ENCODE data around the gene USP24. TPM values are rescaled to one million over a fixed set of nuclear protein-coding genes. Genes with fewer than 3 reads are reported as not detected.

USP24 gene
- total RNA-seq, 1 experiment from 2014 or later, result 40.9 TPM

- no peak for TF ChIP-seq ZNF532 (CRISPR knock-in tag; IDR thresholded peaks at IDR 0.05; ENCODE audit: borderline replicate concordance)
- TF ChIP-seq ZNF423 (CRISPR knock-in tag; IDR thresholded peaks at IDR 0.05), result no peak
- no peak for TF ChIP-seq SMAD3 (CRISPR knock-in tag; IDR thresholded peaks at IDR 0.05; ENCODE audit: borderline replicate concordance)
- TF ChIP-seq ATF6 (CRISPR knock-in tag; IDR thresholded peaks at IDR 0.05), result no peak
- no peak for TF ChIP-seq NFATC4 (CRISPR knock-in tag; IDR thresholded peaks at IDR 0.05)
Observed at GRCh38 chr1:55068638-55069037, 146.5 kb downstream of the USP24 start (continued).

GRCh38 chr1:55067914-55068313 lies 147.2 kb downstream of the USP24 start:
- Mint-ChIP-seq H3K27ac (no peak overlapping the region), H3K27me3 (ENCODE audit: low read depth) (no peaks in the 10 kb centered on the region), H3K36me3 (peaks cover 51% of the 10 kb centered on the region), H3K4me1 (no peaks in the 10 kb centered on the region), H3K4me3 (no peak overlapping the region), H3K9me3 (no peaks in the 10 kb centered on the region)
- TF ChIP-seq ZNF121 (CRISPR knock-in tag; IDR thresholded peaks at IDR 0.05) (no peak), AFF4 (CRISPR knock-in tag; IDR thresholded peaks at IDR 0.05; ENCODE audit: borderline replicate concordance) (no peak), EMX1 (CRISPR knock-in tag; IDR thresholded peaks at IDR 0.05) (no peak)
- ChIA-PET POLR2A (no interaction called here), CTCF (interaction anchor here (1.2 kb wide), 1 partner anchor 46 kb away, joined by 4 read pairs; no protein-coding TSS in a partner anchor)
- ATAC-seq (no peak), DNase-seq (ENCODE audit: low spot score) (no peak)

GRCh38 chr1:55067022-55067778 lies 148.0 kb downstream of the USP24 start:
- ATAC-seq (no peak), DNase-seq (ENCODE audit: low spot score) (no peak)
- Mint-ChIP-seq H3K27me3 (ENCODE audit: low read depth) (no peaks in the 10 kb centered on the region), H3K4me3 (no peak overlapping the region), H3K36me3 (peaks cover 47% of the 10 kb centered on the region), H3K27ac (no peak overlapping the region), H3K9me3 (no peaks in the 10 kb centered on the region), H3K4me1 (no peaks in the 10 kb centered on the region)
- TF ChIP-seq PREB (CRISPR knock-in tag; IDR thresholded peaks at IDR 0.05; ENCODE audit: borderline replicate concordance) (0 out of 2 replicates have a peak, but pooled peaks have one; percentile 31), CREM (CRISPR knock-in tag; IDR thresholded peaks at IDR 0.05) (no peak)
- CTCF ChIA-PET, result interaction anchor here (1.7 kb wide), 1 partner anchor 45 kb away, joined by 5 read pairs; no protein-coding TSS in a partner anchor
- POLR2A ChIA-PET, result no interaction called here
